Chondrocyte (in vitro differentiated cells): ENCODE results near the gene NAV2. TPM values are rescaled to one million over a fixed set of nuclear protein-coding genes. Genes with fewer than 3 reads are reported as not detected.

Experiments used
- DNase-seq: peaks from one replicate; pipeline ENCODE4 v3.0.0; 2021; ENCODE audit warnings: mixed read lengths, low spot score
- H3K27ac Mint-ChIP-seq: one replicate; pipeline ENCODE4 v1.8.0; 2021; ENCODE audit warnings: mild to moderate bottlenecking, moderate library complexity, mixed read lengths; ENCODE audit not compliant: unreplicated experiment
- H3K27me3 Mint-ChIP-seq: 2 replicates; pipeline ENCODE4 v1.8.0; 2021; ENCODE audit warnings: low read depth, mixed read lengths
- H3K36me3 Mint-ChIP-seq: 2 replicates; pipeline ENCODE4 v1.8.0; 2021; ENCODE audit warnings: low read depth, mixed read lengths
- H3K4me1 Mint-ChIP-seq: 2 replicates; pipeline ENCODE4 v1.8.0; 2021; ENCODE audit warnings: low read depth, mild to moderate bottlenecking, mixed read lengths
- H3K4me3 Mint-ChIP-seq: one replicate; pipeline ENCODE4 v1.8.0; 2021; ENCODE audit warnings: mild to moderate bottlenecking, moderate library complexity, mixed read lengths; ENCODE audit not compliant: unreplicated experiment
- H3K9me3 Mint-ChIP-seq: 2 replicates; pipeline ENCODE4 v1.8.0; 2021; ENCODE audit warnings: low read depth, mixed read lengths
- total RNA-seq: library from RNA; stranded (reverse); gene quantifications from 3 replicates; pipeline ENCODE4 v1.2.1, GENCODE V29; 2021
- TF ChIP-seq, protein P1 (sequence below): fragments of 200-600 bp; sonication (generic); IDR thresholded peaks from 2 replicates; pipeline ENCODE4 v1.5.0; 2021; ENCODE audit warnings: antibody characterized with exemption, mild to moderate bottlenecking, moderate library complexity

The NAV2 gene
- total RNA-seq, 1 donor from 2014 or later = 87.0 TPM

DNA sequence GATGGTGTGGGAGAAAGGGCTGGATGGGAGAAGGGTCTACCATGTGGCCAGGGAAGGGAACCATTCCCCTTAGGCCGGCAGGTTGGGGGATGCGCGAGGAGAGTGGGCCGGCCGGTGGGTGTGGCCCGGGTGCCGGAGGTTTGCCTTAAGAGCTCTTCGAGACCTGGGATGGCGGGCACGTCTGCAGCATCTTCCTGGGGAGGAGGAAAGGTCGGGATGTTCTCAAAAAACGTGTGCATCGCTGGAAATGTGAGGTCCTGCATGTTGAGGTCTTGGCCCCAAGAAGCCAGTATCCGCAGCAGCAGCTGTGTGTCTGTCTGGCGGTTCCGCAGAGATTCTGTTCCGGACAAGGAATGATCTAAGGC lies 1.4 kb downstream of the NAV2 start:
- Mint-ChIP-seq H3K9me3 (no peaks in the 10 kb centered on the region), H3K27ac (peak overlapping the region; percentile 98), H3K4me1 (peaks cover 62% of the 10 kb centered on the region), H3K36me3 (no peaks in the 10 kb centered on the region), H3K4me3 (peak overlapping the region; percentile 97), H3K27me3 (no peaks in the 10 kb centered on the region)
- DNase-seq = no peak
- TF ChIP-seq, protein P1, sequence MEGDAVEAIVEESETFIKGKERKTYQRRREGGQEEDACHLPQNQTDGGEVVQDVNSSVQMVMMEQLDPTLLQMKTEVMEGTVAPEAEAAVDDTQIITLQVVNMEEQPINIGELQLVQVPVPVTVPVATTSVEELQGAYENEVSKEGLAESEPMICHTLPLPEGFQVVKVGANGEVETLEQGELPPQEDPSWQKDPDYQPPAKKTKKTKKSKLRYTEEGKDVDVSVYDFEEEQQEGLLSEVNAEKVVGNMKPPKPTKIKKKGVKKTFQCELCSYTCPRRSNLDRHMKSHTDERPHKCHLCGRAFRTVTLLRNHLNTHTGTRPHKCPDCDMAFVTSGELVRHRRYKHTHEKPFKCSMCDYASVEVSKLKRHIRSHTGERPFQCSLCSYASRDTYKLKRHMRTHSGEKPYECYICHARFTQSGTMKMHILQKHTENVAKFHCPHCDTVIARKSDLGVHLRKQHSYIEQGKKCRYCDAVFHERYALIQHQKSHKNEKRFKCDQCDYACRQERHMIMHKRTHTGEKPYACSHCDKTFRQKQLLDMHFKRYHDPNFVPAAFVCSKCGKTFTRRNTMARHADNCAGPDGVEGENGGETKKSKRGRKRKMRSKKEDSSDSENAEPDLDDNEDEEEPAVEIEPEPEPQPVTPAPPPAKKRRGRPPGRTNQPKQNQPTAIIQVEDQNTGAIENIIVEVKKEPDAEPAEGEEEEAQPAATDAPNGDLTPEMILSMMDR = no peak

DNA sequence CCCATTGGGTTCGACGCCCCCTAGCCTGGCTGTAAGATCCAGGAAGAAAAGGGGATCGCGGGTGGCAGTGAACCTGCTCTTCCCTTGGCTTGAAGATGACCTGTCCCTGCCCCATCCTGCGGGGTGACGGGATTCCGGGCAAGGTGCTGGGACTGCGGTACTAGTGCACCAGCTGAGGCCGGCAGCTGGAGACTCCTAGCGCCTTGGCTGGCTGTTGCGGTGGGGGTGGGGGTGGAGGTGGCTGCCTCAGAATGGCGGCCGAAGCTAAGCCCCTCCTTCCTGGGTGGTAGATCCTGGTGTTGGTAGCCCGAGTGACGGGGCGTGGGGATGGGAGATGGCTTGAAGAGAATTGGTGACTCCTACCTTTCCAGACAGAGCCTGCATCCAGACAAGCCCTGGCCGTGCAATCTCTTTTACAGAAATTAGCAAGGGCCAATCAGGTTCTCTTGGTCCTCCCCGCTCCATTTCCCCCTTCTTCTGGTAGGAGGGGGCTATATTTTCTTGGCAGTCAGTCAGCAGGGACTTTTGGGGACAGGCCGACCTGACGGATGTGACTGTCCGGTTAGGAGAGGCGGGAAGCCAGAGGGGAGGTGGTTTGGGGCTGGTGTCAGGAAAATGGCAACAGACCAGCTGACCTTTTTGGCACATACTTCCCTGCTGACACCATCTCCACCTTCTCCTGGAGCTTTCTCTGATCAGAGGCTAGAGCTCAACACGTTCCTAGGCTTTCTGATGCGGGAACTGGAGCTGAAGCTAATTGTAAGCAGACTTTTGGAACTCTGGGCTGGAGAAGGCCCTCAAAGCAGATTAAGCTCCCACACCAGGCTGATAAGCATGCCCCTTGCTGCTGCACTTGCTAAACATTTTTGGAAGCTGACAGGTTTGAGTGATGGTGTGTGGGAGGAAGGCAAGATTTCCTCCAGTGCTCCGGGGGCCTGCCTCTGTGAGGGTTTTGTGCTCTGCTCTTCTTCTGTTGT lies 2.0 kb downstream of the NAV2 start:
- DNase-seq = no peak
- Mint-ChIP-seq H3K27ac (peak overlapping the region; percentile 98), H3K4me3 (peak overlapping the region; percentile 97), H3K4me1 (peaks cover 66% of the 10 kb centered on the region), H3K9me3 (no peaks in the 10 kb centered on the region), H3K27me3 (no peaks in the 10 kb centered on the region), H3K36me3 (no peaks in the 10 kb centered on the region)
- TF ChIP-seq, protein P1 = peak; percentile 25

DNA sequence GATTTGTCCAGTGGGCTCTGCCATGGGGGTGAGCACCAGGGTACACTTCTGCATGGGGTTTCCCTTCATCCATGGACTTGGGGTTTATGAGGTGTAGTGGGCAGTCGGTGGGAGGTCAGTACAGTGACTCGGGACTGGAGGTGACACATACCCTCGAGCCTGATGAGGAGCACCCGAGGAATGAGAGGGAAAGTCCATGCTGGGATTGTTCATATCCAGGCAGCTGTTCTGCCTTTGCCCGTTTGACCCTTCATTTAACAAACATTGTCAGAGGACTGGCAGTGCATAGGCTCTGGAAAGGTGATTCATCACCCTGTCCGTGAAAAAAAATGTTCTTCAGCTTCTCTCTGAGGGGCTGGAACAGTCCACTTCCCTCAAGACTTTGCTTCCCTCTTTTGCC lies 2.7 kb downstream of the NAV2 start:
- H3K4me3 Mint-ChIP-seq = peak overlapping the region; percentile 97
- DNase-seq = no peak
- no peaks in the 10 kb centered on the region for H3K27me3 Mint-ChIP-seq
- peaks cover 68% of the 10 kb centered on the region for H3K4me1 Mint-ChIP-seq
- TF ChIP-seq, protein P1 = no peak
- H3K9me3 Mint-ChIP-seq = no peaks in the 10 kb centered on the region
- H3K27ac Mint-ChIP-seq = peak overlapping the region; percentile 98
- H3K36me3 Mint-ChIP-seq = no peaks in the 10 kb centered on the region

DNA sequence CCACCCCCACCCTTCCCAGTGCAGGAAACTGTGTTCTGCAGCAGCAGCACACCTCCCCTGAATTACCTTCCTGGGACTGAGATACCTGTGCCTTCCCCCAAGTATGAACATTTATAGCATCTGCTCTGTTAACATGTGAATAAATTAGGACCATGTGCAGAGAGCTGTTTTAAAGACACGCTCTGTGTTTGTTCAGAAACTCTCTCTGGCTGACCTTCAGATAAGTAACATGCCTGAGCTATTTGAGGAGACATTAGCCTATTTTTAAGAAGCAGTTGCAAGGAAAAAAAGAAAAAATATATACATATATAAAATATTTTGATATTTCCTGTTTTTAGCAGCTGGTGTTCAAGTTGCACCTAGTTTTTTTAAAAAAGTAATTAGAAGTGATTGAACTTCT lies 5.4 kb downstream of the NAV2 start:
- Mint-ChIP-seq H3K27me3 (no peaks in the 10 kb centered on the region), H3K27ac (peak overlapping the region; percentile 2), H3K4me1 (peaks cover 76% of the 10 kb centered on the region), H3K9me3 (no peaks in the 10 kb centered on the region), H3K36me3 (no peaks in the 10 kb centered on the region), H3K4me3 (no peak overlapping the region)
- TF ChIP-seq, protein P1 = no peak
- no peak for DNase-seq

DNA sequence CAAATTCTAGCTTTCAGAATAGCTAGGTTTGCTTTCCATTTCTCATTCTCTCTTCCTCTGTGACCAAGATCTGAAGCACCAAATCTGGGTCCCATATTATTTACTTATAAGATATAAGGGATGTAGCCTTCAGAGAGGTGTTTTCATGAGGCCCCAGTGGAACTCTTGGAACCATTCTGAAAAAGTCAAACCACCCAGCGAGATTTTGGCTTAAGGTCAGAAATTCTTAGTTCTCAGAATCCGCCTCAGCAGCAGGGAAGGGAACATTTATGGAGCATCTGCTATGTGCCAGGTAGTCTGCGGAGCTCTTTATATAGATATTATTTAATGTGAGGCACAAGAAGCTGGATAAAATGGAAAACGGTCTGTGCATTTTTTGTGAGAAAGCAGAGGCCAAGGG lies 6.3 kb downstream of the NAV2 start:
- peaks cover 83% of the 10 kb centered on the region for H3K4me1 Mint-ChIP-seq
- H3K4me3 Mint-ChIP-seq = no peak overlapping the region
- H3K36me3 Mint-ChIP-seq = no peaks in the 10 kb centered on the region
- H3K27ac Mint-ChIP-seq = no peak overlapping the region
- no peak for DNase-seq
- no peaks in the 10 kb centered on the region for H3K9me3 Mint-ChIP-seq
- TF ChIP-seq, protein P1 = no peak
- H3K27me3 Mint-ChIP-seq = no peaks in the 10 kb centered on the region
